ENCODE results near the gene RAP1GDS1.

- no peak for TF ChIP-seq CTCF (IDR thresholded peaks at IDR 0.05)
- no peak for TF ChIP-seq POLR2A (IDR thresholded peaks at IDR 0.05)
Measured at GRCh38 chr4:98298022-98298421, 36.8 kb downstream of the RAP1GDS1 start.

Data from adrenal gland (tissue), 5 donors.